A549 (cell line): Measurements from ENCODE around the gene HOXB3. TPM values are rescaled to one million over a fixed set of nuclear protein-coding genes. Genes with fewer than 3 reads are reported as not detected.

Experiments
- ATAC-seq, 2 experiments: fragments of 200-7000 bp in 1 of 2; fragments of >200 bp in 1 of 2; cut with Nextera tagmentation in 1 of 2; cut with Tn5 transposase in 1 of 2; 3 replicates each; pipeline versions ENCODE4 v1.8.0 to v1.9.1; 2018 to 2020; ENCODE audit warnings: mild to moderate bottlenecking in 1 of 2, moderate library complexity in 1 of 2
- CTCF ChIA-PET: fragments of 300-600 bp; sonication (Branson Sonifier 250); formaldehyde crosslinking; extraction: SDS; loops from one replicate; lab custom pipeline; 2021; ENCODE audit warnings: antibody characterized with exemption, inconsistent platforms; lab: Yijun Ruan, JAX
- POLR2A ChIA-PET: fragments of 350-600 bp; formaldehyde crosslinking; extraction: SDS; loops from one replicate; lab custom pipeline; 2021; ENCODE audit warnings: antibody characterized with exemption, inconsistent platforms; lab: Yijun Ruan, JAX
- DNase-seq, 2 experiments: peaks; one replicate each; pipeline versions ENCODE4 v3.0.0 to v3.0.0-alpha.2; 2011 to 2016; ENCODE audit warnings: low read depth in 1 of 2, low spot score in 1 of 2
- FAIRE-seq: peaks from 2 replicates; lab custom pipeline; 2011; peaks lifted over from hg19 to GRCh38; lab: Jason Lieb, UNC
- H3K27ac ChIP-seq, 2 experiments: fragments of >200 bp; sonication (Bioruptor Twin); formaldehyde crosslinking; 3 replicates each; pipeline ENCODE4 v1.5.1; 2016 to 2017
- H3K4me1 ChIP-seq: fragments of >200 bp; sonication (Bioruptor Twin); formaldehyde crosslinking; 3 replicates; pipeline ENCODE4 v1.6.1; 2016
- H3K4me2 ChIP-seq: fragments of >200 bp; sonication (Bioruptor Twin); formaldehyde crosslinking; 3 replicates; pipeline ENCODE4 v1.6.1; 2016
- H3K4me3 ChIP-seq: fragments of >200 bp; sonication (Bioruptor Twin); formaldehyde crosslinking; 3 replicates; pipeline ENCODE4 v1.5.1; 2016
- H3K9me3 ChIP-seq: fragments of >200 bp; sonication (Bioruptor Twin); formaldehyde crosslinking; 3 replicates; pipeline ENCODE4 v1.6.1; 2016
- CEBPB ChIP-seq, 2 experiments: fragments of >200 bp in 1 of 2; sonication (Bioruptor Twin) in 1 of 2; formaldehyde crosslinking in 1 of 2; IDR thresholded peaks; 2 replicates each; pipeline ENCODE4 v1.6.1; 2012 to 2016
- CHD2 ChIP-seq: fragments of 150-350 bp; IDR thresholded peaks from 2 replicates; pipeline ENCODE4 v1.6.1; 2014; ENCODE audit warnings: low read length; ENCODE audit not compliant: partially characterized antibody
- CHD4 ChIP-seq: fragments of 200-600 bp; sonication (generic); IDR thresholded peaks from 2 replicates; pipeline ENCODE4 v1.6.1; 2016; ENCODE audit warnings: antibody characterized with exemption, mild to moderate bottlenecking, borderline replicate concordance
- EHF ChIP-seq: fragments of 250-450 bp; sonication (Bioruptor Pico); IDR thresholded peaks from 2 replicates; pipeline ENCODE4 v1.5.0; 2020; ENCODE audit warnings: mild to moderate bottlenecking
- EHMT2 ChIP-seq: fragments of 200-600 bp; sonication (generic); IDR thresholded peaks from 2 replicates; pipeline ENCODE4 v1.6.1; 2016; ENCODE audit warnings: antibody characterized with exemption, low read depth, mild to moderate bottlenecking, moderate library complexity
- FOSB ChIP-seq: fragments of 250-450 bp; sonication (Bioruptor Pico); IDR thresholded peaks from 2 replicates; pipeline ENCODE4 v1.5.0; 2020; ENCODE audit warnings: mild to moderate bottlenecking, moderate library complexity
- FOXS1 ChIP-seq: fragments of 250-450 bp; sonication (Bioruptor Pico); IDR thresholded peaks from 2 replicates; pipeline ENCODE4 v1.5.0; 2020; ENCODE audit warnings: mild to moderate bottlenecking, moderate library complexity
- GATA3 ChIP-seq: IDR thresholded peaks from 2 replicates; pipeline ENCODE4 v1.6.1; 2012; ENCODE audit warnings: borderline replicate concordance
- HOXB5 ChIP-seq: fragments of 250-450 bp; sonication (Bioruptor Pico); IDR thresholded peaks from 2 replicates; pipeline ENCODE4 v1.5.0; 2020; ENCODE audit warnings: mild to moderate bottlenecking, moderate library complexity
- KDM1A ChIP-seq: fragments of 200-600 bp; sonication (generic); IDR thresholded peaks from 2 replicates; pipeline ENCODE4 v1.6.1; 2016; ENCODE audit warnings: low read depth, mild to moderate bottlenecking
- POLR2A ChIP-seq: IDR thresholded peaks from 2 replicates; pipeline ENCODE4 v1.6.1; 2012; ENCODE audit warnings: mild to moderate bottlenecking, low read length
- POLR2AphosphoS2 ChIP-seq: conservative IDR thresholded peaks from 2 replicates; pipeline ENCODE4 v1.6.1; 2012; ENCODE audit warnings: low read length, improper control_type of control experiment, inconsistent platforms
- RAD21 ChIP-seq, 2 experiments: fragments of >200 bp in 1 of 2; sonication (Bioruptor Twin) in 1 of 2; formaldehyde crosslinking in 1 of 2; IDR thresholded peaks in 1 of 2; conservative IDR thresholded peaks in 1 of 2; 2 replicates in 1 of 2; 3 replicates in 1 of 2; pipeline ENCODE4 v1.6.1; 2012 to 2018; ENCODE audit warnings: inconsistent platforms in 1 of 2
- RCOR1 ChIP-seq: fragments of 150-350 bp; IDR thresholded peaks from 2 replicates; pipeline ENCODE4 v1.6.1; 2014; ENCODE audit warnings: antibody characterized with exemption, low read length, low read depth
- RNF2 ChIP-seq: fragments of 200-600 bp; sonication (generic); IDR thresholded peaks from 2 replicates; pipeline ENCODE4 v1.6.1; 2016; ENCODE audit warnings: low read depth, mild to moderate bottlenecking, antibody characterized with exemption, moderate library complexity, borderline replicate concordance
- SMC3 ChIP-seq: fragments of >200 bp; sonication (Bioruptor Twin); formaldehyde crosslinking; IDR thresholded peaks from 3 replicates; pipeline ENCODE4 v1.6.1; 2018; ENCODE audit warnings: inconsistent platforms
- TFCP2L1 ChIP-seq: fragments of 250-450 bp; sonication (Bioruptor Pico); IDR thresholded peaks from 2 replicates; pipeline ENCODE4 v1.5.0; 2021; ENCODE audit warnings: mild to moderate bottlenecking
- TP53 ChIP-seq: fragments of 250-450 bp; sonication (Bioruptor Pico); IDR thresholded peaks from 2 replicates; pipeline ENCODE4 v1.5.0; 2021; ENCODE audit warnings: mild to moderate bottlenecking, moderate library complexity
- ZSCAN20 ChIP-seq: fragments of 250-450 bp; sonication (Bioruptor Pico); IDR thresholded peaks from 2 replicates; pipeline ENCODE4 v1.8.0; 2022; ENCODE audit warnings: mild to moderate bottlenecking, moderate library complexity
- WGBS: methylation state at CpG from one replicate; pipeline ENCODE4 v1.1.6; 2017; ENCODE audit errors: missing lambda C conversion rate; 5-methylcytosine and 5-hydroxymethylcytosine counted together
- polyA plus RNA-seq, 4 experiments: library from polyadenylated mRNA; depleted of rRNA in 3 of 4; stranded (reverse); fragments of >200 nt; fragmentation: RNase III in 1 of 4; extraction: RNeasy Plus Mini Kit Qiagen cat#74134 plus additional on column Dnase treatment in 1 of 4; gene quantifications; 2 replicates in 3 of 4; 3 replicates in 1 of 4; pipeline ENCODE4 v1.2.3, GENCODE V29; 2011 to 2017
- TF ChIP-seq, protein P1 (sequence below): fragments of >200 bp; sonication (Bioruptor Twin); formaldehyde crosslinking; IDR thresholded peaks from 3 replicates; pipeline ENCODE4 v1.5.1; 2016
- TF ChIP-seq, protein P2 (sequence below): fragments of >200 bp; sonication (Bioruptor Twin); formaldehyde crosslinking; IDR thresholded peaks from 3 replicates; pipeline ENCODE4 v1.6.1; 2016
- TF ChIP-seq, protein P3 (sequence below): fragments of 450-650 bp; IDR thresholded peaks from 2 replicates; pipeline ENCODE4 v1.6.1; 2014; ENCODE audit warnings: antibody characterized with exemption
- TF ChIP-seq, protein P4 (sequence below): IDR thresholded peaks from 2 replicates; pipeline ENCODE4 v1.6.1; 2012
- TF ChIP-seq, protein P5 (sequence below): fragments of 250-450 bp; sonication (Bioruptor Pico); IDR thresholded peaks from 2 replicates; pipeline ENCODE4 v1.5.0; 2021; ENCODE audit warnings: mild to moderate bottlenecking, moderate library complexity, borderline replicate concordance

Gene HOXB3
- polyA plus RNA-seq, 2 of the 4 experiments (the other 2 are of a cell fraction), result 8.6 to 17.0 TPM

DNA sequence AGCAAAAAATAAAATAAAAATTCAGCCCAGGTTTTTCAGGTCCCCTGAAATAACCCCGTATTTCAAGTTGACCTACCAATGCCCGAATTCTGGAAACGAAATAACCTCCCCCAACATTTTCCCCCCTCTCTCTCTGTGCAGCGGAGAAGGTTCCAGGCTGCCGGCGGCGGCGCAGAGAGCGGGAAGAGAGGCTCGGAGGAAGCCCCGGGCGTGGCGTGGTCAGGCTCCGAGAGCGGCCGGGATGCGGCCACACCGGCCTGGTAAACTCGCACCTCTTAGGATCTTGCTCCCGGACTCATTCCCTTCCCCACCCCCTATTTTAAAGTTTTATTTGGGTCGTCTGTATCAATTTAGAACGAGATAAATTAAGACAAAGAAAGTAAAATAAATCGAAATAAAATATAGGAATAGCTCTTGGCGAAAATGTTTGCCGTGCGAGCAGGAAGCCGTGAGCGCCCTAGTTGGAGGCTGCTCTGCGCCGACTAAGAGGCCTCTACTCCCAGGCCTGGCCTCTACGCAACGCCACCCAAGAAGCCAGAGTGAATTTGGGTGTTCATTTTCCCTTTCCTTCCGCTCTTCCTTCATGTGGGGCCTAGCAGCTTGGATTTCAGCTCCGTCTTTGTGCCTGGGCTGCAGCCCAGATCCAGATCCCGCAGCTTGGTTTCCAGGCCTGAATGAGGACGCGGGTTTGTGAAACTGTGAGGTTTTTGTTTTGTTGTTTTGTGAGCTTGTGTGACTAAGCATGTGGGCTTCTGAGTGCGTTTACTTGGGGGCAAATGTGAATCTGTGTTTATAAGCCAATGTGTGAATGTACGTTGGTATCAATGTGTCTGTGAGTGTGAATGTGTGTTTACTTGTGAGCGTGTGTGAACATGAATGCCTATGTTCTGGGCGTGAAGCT is 16.2 kb upstream of the HOXB3 start:
- FAIRE-seq, result peak; percentile 43
- H3K4me1 ChIP-seq, result peaks cover 23% of the 10 kb centered on the region
- H3K4me2 ChIP-seq, result no peak overlapping the region
- POLR2A ChIA-PET, result no interaction called here
- H3K9me3 ChIP-seq, result no peaks in the 10 kb centered on the region
- no peak for TF ChIP-seq EHMT2
- TF ChIP-seq POLR2AphosphoS2, result no peak
- H3K4me3 ChIP-seq, result no peak overlapping the region
- DNase-seq, result no peak
- WGBS, result 93% methylated on average over 41 of the region's 41 CpGs
- no peak for ATAC-seq
- H3K27ac ChIP-seq, result peak overlapping the region in 1 of 2 experiments; percentile 95; a peak in 1 of 6 replicates
- CTCF ChIA-PET, result interaction anchor here (0.9 to 4.4 kb wide), 6 partner anchors 31 to 579 kb away, joined by 3 to 22 read pairs (median 4); no protein-coding TSS in a partner anchor

DNA sequence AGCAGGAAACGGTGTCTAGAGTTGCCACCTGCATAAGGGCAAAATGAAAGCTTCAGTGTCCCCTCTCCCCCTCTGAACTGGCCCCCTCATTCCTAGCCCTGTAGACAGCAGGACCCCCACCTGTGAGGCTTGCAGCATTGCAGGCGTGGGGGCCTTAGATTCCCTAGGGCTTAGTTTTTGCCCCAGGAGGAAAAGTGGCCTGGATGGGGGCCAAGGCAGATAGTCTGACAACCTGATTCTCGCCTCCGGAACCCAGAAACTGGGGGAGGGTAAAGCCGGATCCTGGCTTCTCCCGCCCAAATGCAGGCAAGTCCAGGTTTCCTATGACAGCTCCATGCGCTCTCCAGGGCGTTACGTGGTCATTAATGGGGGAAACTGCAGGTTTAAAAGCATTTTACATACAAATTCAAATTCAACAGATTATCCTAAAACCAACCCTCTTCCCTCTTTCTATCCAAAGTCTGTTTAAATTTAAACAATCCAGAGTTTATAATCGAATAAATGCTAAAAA is 15.4 kb upstream of the HOXB3 start:
- Histone ChIP-seq H3K9me3 (no peaks in the 10 kb centered on the region), H3K4me3 (peak overlapping the region; percentile 59), H3K27ac (peak overlapping the region; percentile 91 to 95), H3K4me1 (peaks cover 31% of the 10 kb centered on the region), H3K4me2 (peak overlapping the region; percentile 91)
- ATAC-seq (no peak), FAIRE-seq (no peak), DNase-seq (no peak)
- 78% methylated on average over 10 of the region's 10 CpGs for WGBS
- CTCF ChIA-PET, result interaction anchor here (0.6 to 1.8 kb wide), 5 partner anchors 131 to 579 kb away, joined by 3 to 5 read pairs (median 4); no protein-coding TSS in a partner anchor
- POLR2A ChIA-PET, result no interaction called here
- TF ChIP-seq HOXB5 (no peak), CEBPB (IDR thresholded peaks at IDR 0.05) (no peak), FOSB (CRISPR knock-in tag) (no peak), RNF2 (no peak), EHF (no peak), RCOR1 (no peak), RAD21 (conservative IDR thresholded peaks at IDR 0.05 in 1 of 2, IDR thresholded peaks at IDR 0.05 in 1 of 2) (no peak), SMC3 (no peak)
- TF ChIP-seq, protein P1, sequence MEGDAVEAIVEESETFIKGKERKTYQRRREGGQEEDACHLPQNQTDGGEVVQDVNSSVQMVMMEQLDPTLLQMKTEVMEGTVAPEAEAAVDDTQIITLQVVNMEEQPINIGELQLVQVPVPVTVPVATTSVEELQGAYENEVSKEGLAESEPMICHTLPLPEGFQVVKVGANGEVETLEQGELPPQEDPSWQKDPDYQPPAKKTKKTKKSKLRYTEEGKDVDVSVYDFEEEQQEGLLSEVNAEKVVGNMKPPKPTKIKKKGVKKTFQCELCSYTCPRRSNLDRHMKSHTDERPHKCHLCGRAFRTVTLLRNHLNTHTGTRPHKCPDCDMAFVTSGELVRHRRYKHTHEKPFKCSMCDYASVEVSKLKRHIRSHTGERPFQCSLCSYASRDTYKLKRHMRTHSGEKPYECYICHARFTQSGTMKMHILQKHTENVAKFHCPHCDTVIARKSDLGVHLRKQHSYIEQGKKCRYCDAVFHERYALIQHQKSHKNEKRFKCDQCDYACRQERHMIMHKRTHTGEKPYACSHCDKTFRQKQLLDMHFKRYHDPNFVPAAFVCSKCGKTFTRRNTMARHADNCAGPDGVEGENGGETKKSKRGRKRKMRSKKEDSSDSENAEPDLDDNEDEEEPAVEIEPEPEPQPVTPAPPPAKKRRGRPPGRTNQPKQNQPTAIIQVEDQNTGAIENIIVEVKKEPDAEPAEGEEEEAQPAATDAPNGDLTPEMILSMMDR, result no peak
- TF ChIP-seq, protein P2, sequence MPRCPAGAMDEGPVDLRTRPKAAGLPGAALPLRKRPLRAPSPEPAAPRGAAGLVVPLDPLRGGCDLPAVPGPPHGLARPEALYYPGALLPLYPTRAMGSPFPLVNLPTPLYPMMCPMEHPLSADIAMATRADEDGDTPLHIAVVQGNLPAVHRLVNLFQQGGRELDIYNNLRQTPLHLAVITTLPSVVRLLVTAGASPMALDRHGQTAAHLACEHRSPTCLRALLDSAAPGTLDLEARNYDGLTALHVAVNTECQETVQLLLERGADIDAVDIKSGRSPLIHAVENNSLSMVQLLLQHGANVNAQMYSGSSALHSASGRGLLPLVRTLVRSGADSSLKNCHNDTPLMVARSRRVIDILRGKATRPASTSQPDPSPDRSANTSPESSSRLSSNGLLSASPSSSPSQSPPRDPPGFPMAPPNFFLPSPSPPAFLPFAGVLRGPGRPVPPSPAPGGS, result no peak
- TF ChIP-seq, all 56 proteins: peak for 0

DNA sequence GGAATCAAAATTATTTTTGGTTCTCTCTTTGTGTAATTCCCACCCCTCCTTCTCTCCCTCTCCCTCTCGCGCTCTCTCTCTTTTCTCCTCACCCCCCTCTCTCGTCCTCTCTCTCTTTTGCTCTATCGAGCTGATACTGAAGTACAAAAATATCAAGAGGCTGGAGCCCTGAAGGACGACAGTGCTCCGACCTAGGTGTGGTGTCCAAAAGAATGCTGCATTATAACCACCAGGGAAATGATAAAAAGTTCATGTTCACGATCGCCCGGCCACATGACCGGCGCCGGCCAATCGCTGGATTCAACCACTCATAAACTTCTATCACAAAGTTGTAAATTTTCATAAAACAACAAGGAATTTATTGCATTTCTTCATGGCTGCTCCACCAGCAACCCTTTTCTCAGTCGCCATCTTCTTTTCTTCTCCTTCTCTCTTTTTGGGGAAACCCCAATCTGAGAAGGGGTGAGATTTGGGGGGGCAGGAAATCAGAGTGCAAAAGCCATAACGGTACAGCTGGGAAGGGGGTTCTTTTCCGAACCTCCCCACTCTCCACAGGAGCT is 14.8 kb upstream of the HOXB3 start, which contains the start of gene HOXB6:
TSS of gene HOXB6 (minus strand) at position 217 of the 560 bp plus-strand sequence. CDS start 6,836 bp downstream, outside the sequence.
- peak; percentile 63 for FAIRE-seq
- CTCF ChIA-PET, result interaction anchor here (0.8 to 1.2 kb wide), 4 partner anchors 253 to 578 kb away, joined by 3 to 4 read pairs (median 4); no protein-coding TSS in a partner anchor
- peak within 1 kb of the TSS; percentile 59 for H3K4me3 ChIP-seq
- H3K9me3 ChIP-seq, result no peaks in the 10 kb centered on the region
- 3% methylated on average over 16 of the region's 16 CpGs for WGBS
- peak; percentile 40 to 51 for ATAC-seq
- peaks cover 36% of the 10 kb centered on the region for H3K4me1 ChIP-seq
- H3K4me2 ChIP-seq, result peak within 1 kb of the TSS; percentile 91
- peak; percentile 67 to 79 for DNase-seq
- POLR2A ChIA-PET, result interaction anchor here (0.6 to 1.6 kb wide), 11 partner anchors 9 to 795 kb away, joined by 3 to 8 read pairs (median 3); partner anchors contain the start of gene SNX11
- H3K27ac ChIP-seq, result peak within 1 kb of the TSS; percentile 91 to 95
- TF ChIP-seq ZSCAN20 (CRISPR knock-in tag) (no peak), TFCP2L1 (0 out of 2 replicates have a peak, but pooled peaks have one; percentile 36), FOXS1 (no peak), GATA3 (peak; percentile 19; the same call in 1 of the 2 replicates), EHF (no peak), POLR2A (peak; percentile 62), CEBPB (IDR thresholded peaks at IDR 0.05) (no peak), FOSB (CRISPR knock-in tag) (no peak), CHD4 (no peak), CHD2 (peak; percentile 16), TP53 (CRISPR knock-in tag) (no peak), KDM1A (no peak)
- TF ChIP-seq, protein P3, sequence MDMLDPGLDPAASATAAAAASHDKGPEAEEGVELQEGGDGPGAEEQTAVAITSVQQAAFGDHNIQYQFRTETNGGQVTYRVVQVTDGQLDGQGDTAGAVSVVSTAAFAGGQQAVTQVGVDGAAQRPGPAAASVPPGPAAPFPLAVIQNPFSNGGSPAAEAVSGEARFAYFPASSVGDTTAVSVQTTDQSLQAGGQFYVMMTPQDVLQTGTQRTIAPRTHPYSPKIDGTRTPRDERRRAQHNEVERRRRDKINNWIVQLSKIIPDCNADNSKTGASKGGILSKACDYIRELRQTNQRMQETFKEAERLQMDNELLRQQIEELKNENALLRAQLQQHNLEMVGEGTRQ, result peak; percentile 92
- TF ChIP-seq, protein P4, sequence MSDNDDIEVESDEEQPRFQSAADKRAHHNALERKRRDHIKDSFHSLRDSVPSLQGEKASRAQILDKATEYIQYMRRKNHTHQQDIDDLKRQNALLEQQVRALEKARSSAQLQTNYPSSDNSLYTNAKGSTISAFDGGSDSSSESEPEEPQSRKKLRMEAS, result no peak
- TF ChIP-seq, protein P5, sequence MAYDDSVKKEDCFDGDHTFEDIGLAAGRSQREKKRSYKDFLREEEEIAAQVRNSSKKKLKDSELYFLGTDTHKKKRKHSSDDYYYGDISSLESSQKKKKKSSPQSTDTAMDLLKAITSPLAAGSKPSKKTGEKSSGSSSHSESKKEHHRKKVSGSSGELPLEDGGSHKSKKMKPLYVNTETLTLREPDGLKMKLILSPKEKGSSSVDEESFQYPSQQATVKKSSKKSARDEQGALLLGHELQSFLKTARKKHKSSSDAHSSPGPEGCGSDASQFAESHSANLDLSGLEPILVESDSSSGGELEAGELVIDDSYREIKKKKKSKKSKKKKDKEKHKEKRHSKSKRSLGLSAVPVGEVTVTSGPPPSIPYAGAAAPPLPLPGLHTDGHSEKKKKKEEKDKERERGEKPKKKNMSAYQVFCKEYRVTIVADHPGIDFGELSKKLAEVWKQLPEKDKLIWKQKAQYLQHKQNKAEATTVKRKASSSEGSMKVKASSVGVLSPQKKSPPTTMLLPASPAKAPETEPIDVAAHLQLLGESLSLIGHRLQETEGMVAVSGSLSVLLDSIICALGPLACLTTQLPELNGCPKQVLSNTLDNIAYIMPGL (CRISPR knock-in tag), result 0 out of 2 replicates have a peak, but pooled peaks have one; percentile 22
